Caco-2 (cell line): ENCODE data around the gene FLAD1. TPM values are rescaled to one million over a fixed set of nuclear protein-coding genes. Genes with fewer than 3 reads are reported as not detected.

Experiments used
- BruUV-seq: library from RNA; stranded (reverse); fragments of 400-500 nt; replicated peaks from 2 replicates; lab custom pipeline; 2021; lab: Mats Ljungman, UMichigan
- CTCF ChIA-PET: fragments of 300-600 bp; sonication (Branson Sonifier 250); formaldehyde crosslinking; loops from one replicate; lab custom pipeline; 2022; ENCODE audit warnings: antibody characterized with exemption; lab: Charles Lee
- POLR2A ChIA-PET: fragments of 300-600 bp; sonication (Branson Sonifier 250); formaldehyde crosslinking; loops from one replicate; lab custom pipeline; 2022; ENCODE audit warnings: antibody characterized with exemption; lab: Charles Lee
- DNase-seq, 2 experiments: peaks; one replicate each; pipeline versions ENCODE4 v3.0.0 to v3.0.0-alpha.2; 2020 to 2022
- H3K27me3 ChIP-seq: replicated peaks from 2 replicates; pipeline ENCODE4 v1.6.0; 2011; ENCODE audit warnings: low read length; ENCODE audit not compliant: control insufficient read depth, insufficient read depth
- H3K36me3 ChIP-seq: 2 replicates; pipeline ENCODE4 v1.5.1; 2011; ENCODE audit warnings: low read length; ENCODE audit not compliant: control insufficient read depth, insufficient read depth
- H3K4me1 ChIP-seq: fragments of 250-450 bp; sonication (Bioruptor Pico); 2 replicates; pipeline ENCODE4 v1.5.1; 2020; ENCODE audit warnings: mild to moderate bottlenecking
- H3K4me3 ChIP-seq: 2 replicates; pipeline ENCODE4 v1.5.1; 2011; ENCODE audit warnings: low read depth, mild to moderate bottlenecking, control low read depth, low read length
- H3K9me3 ChIP-seq: fragments of 250-450 bp; sonication (Bioruptor Pico); 2 replicates; pipeline ENCODE4 v1.5.1; 2020; ENCODE audit warnings: mild to moderate bottlenecking, moderate library complexity
- H3K27ac Mint-ChIP-seq: one replicate; pipeline ENCODE4 v1.8.0; 2022; ENCODE audit warnings: mixed read lengths; ENCODE audit not compliant: unreplicated experiment
- H3K27me3 Mint-ChIP-seq: one replicate; pipeline ENCODE4 v1.8.0; 2022; ENCODE audit warnings: mixed read lengths; ENCODE audit not compliant: insufficient read depth, unreplicated experiment
- H3K36me3 Mint-ChIP-seq: one replicate; pipeline ENCODE4 v1.8.0; 2022; ENCODE audit warnings: mild to moderate bottlenecking, mixed read lengths; ENCODE audit not compliant: insufficient read depth, unreplicated experiment
- H3K4me1 Mint-ChIP-seq: one replicate; pipeline ENCODE4 v1.8.0; 2022; ENCODE audit warnings: low read depth, mixed read lengths; ENCODE audit not compliant: unreplicated experiment
- H3K4me3 Mint-ChIP-seq: one replicate; pipeline ENCODE4 v1.8.0; 2022; ENCODE audit warnings: mild to moderate bottlenecking, moderate library complexity, mixed read lengths; ENCODE audit not compliant: unreplicated experiment
- H3K9me3 Mint-ChIP-seq: one replicate; pipeline ENCODE4 v1.8.0; 2022; ENCODE audit warnings: mixed read lengths; ENCODE audit not compliant: unreplicated experiment
- CTCF ChIP-seq, 2 experiments: fragments of 200-600 bp in 1 of 2; IDR thresholded peaks; 1 replicate in 1 of 2; 2 replicates in 1 of 2; pipeline versions ENCODE4 v1.5.1 to v1.8.0; 2011 to 2022; ENCODE audit warnings: antibody characterized with exemption in 1 of 2, control low read depth in 1 of 2, inconsistent platforms in 1 of 2, low read depth in 1 of 2, low read length in 1 of 2, mild to moderate bottlenecking in 1 of 2, moderate library complexity in 1 of 2; ENCODE audit not compliant: insufficient read depth in 1 of 2, severe bottlenecking in 1 of 2, unreplicated experiment in 1 of 2
- intact Hi-C: fragments of 100-400 bp; cut with micrococcal nuclease; formaldehyde crosslinking; loops from one replicate; pipeline ENCODE4 v1.10.0; 2022; ENCODE audit not compliant: unreplicated experiment
- total RNA-seq: library from RNA; stranded (reverse); gene quantifications from 2 replicates; pipeline ENCODE4 v1.2.3, GENCODE V29; 2022

FLAD1 gene
- total RNA-seq, 1 experiment from 2014 or later, result 51.3 TPM

DNA sequence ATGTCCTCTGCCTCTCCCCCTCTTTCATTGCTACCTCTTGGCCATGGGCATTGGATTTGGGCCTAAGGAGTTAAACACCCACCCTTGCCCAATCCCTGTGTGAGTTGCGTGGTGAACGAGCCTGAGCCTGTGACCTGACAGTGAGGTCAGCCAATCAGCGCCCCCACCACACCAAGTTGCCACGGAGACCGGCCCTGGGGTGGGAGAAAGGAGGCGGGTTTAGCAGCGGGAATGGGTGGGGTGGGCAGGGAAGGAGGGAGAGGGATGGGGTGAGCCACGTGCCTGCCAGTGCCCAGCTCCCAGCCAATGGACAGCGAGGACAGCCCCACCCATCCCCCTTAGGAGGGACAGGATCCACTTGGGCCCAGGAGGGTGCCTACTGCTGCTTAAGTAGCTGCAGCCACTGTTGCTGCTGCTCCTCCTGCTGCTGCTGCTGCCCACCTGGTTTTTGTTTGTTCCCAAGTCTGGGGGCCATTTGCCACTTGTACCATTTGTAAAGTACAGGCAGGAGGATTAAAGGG, 28.9 kb downstream of the FLAD1 start:
- ChIA-PET CTCF (interaction anchor here (1.1 kb wide), 1 partner anchor 10 kb away, joined by 4 read pairs; the partner anchor contains the start of gene ZBTB7B), POLR2A (no interaction called here)
- intact Hi-C loops, result no loop called here
- no peak for TF ChIP-seq CTCF (IDR thresholded peaks at IDR 0.05; ENCODE audit: insufficient read depth in 1 of 2, low read depth in 1 of 2, low read length in 1 of 2, severe bottlenecking in 1 of 2, unreplicated experiment in 1 of 2)
- Mint-ChIP-seq H3K4me3 (no peak overlapping the region), H3K27ac (no peak overlapping the region), H3K9me3 (no peaks in the 10 kb centered on the region), H3K4me1 (peaks cover 21% of the 10 kb centered on the region), H3K27me3 (no peaks in the 10 kb centered on the region), H3K36me3 (peaks cover 43% of the 10 kb centered on the region)
- Histone ChIP-seq H3K4me1 (peaks cover 42% of the 10 kb centered on the region), H3K4me3 (no peak overlapping the region), H3K9me3 (no peaks in the 10 kb centered on the region), H3K27me3 (no peaks in the 10 kb centered on the region), H3K36me3 (peaks cover 1% of the 10 kb centered on the region)
- BruUV-seq, result no TSS peak
- DNase-seq, result no peak

GRCh38 chr1:155012776-155013602, 29.8 kb downstream of the FLAD1 start:
- H3K36me3 ChIP-seq, result peaks cover 1% of the 10 kb centered on the region
- BruUV-seq, result no TSS peak
- intact Hi-C loops, result no loop called here
- no peak overlapping the region for H3K4me3 Mint-ChIP-seq
- peaks cover 51% of the 10 kb centered on the region for H3K36me3 Mint-ChIP-seq
- no peak for DNase-seq
- peaks cover 39% of the 10 kb centered on the region for H3K4me1 ChIP-seq
- H3K27ac Mint-ChIP-seq, result no peak overlapping the region
- peaks cover 21% of the 10 kb centered on the region for H3K4me1 Mint-ChIP-seq
- ChIA-PET CTCF (interaction anchor here (1.1 kb wide), 1 partner anchor 11 kb away, joined by 4 read pairs; the partner anchor contains the start of gene ZBTB7B), POLR2A (no interaction called here)
- no peaks in the 10 kb centered on the region for H3K9me3 Mint-ChIP-seq
- TF ChIP-seq CTCF (IDR thresholded peaks at IDR 0.05; ENCODE audit: insufficient read depth in 1 of 2, low read depth in 1 of 2, low read length in 1 of 2, severe bottlenecking in 1 of 2, unreplicated experiment in 1 of 2), result no peak
- no peaks in the 10 kb centered on the region for H3K9me3 ChIP-seq
- H3K4me3 ChIP-seq, result no peak overlapping the region
- no peaks in the 10 kb centered on the region for H3K27me3 ChIP-seq
- H3K27me3 Mint-ChIP-seq, result no peaks in the 10 kb centered on the region

- ChIA-PET POLR2A (no interaction called here), CTCF (no interaction called here)
- H3K36me3 ChIP-seq, result peaks cover 1% of the 10 kb centered on the region
- no peaks in the 10 kb centered on the region for H3K27me3 Mint-ChIP-seq
- peaks cover 23% of the 10 kb centered on the region for H3K4me1 Mint-ChIP-seq
- no peaks in the 10 kb centered on the region for H3K9me3 ChIP-seq
- no peaks in the 10 kb centered on the region for H3K9me3 Mint-ChIP-seq
- H3K4me1 ChIP-seq, result peaks cover 34% of the 10 kb centered on the region
- H3K4me3 Mint-ChIP-seq, result no peak overlapping the region
- no peak overlapping the region for H3K4me3 ChIP-seq
- no TSS peak for BruUV-seq
- no peaks in the 10 kb centered on the region for H3K27me3 ChIP-seq
- intact Hi-C loops, result no loop called here
- no peak overlapping the region for H3K27ac Mint-ChIP-seq
- DNase-seq, result no peak
- no peak for TF ChIP-seq CTCF (IDR thresholded peaks at IDR 0.05; ENCODE audit: insufficient read depth in 1 of 2, low read depth in 1 of 2, low read length in 1 of 2, severe bottlenecking in 1 of 2, unreplicated experiment in 1 of 2)
- peaks cover 54% of the 10 kb centered on the region for H3K36me3 Mint-ChIP-seq
These were observed 30.5 kb downstream of the FLAD1 start for GRCh38 chr1:155013632-155014031.
